WTC11 (cell line): Measurements from ENCODE around the gene MAP7. TPM values are rescaled to one million over a fixed set of nuclear protein-coding genes. Genes with fewer than 3 reads are reported as not detected.

Source experiments
- ATAC-seq: fragments of 200-7000 bp; cut with Tn5 transposase; 2 replicates; pipeline ENCODE4 v1.10.0; 2021; ENCODE audit warnings: mild to moderate bottlenecking, moderate library complexity
- CTCF ChIA-PET: fragments of 300-600 bp; sonication (Branson Sonifier 250); formaldehyde crosslinking; loops from one replicate; lab custom pipeline; 2021; ENCODE audit warnings: antibody characterized with exemption; lab: Charles Lee
- POLR2A ChIA-PET: fragments of 350-600 bp; sonication (Branson Sonifier 250); formaldehyde crosslinking; loops from one replicate; lab custom pipeline; 2021; ENCODE audit warnings: antibody characterized with exemption; lab: Charles Lee
- DNase-seq: peaks from one replicate; pipeline ENCODE4 v3.0.0; 2021; ENCODE audit warnings: low spot score
- H3K27ac Mint-ChIP-seq: 2 replicates; pipeline ENCODE4 v1.8.0; 2021; ENCODE audit warnings: mixed read lengths
- H3K27me3 Mint-ChIP-seq: 2 replicates; pipeline ENCODE4 v1.8.0; 2021; ENCODE audit warnings: low read depth, mild to moderate bottlenecking, moderate library complexity, mixed read lengths
- H3K36me3 Mint-ChIP-seq: 2 replicates; pipeline ENCODE4 v1.8.0; 2021; ENCODE audit warnings: mixed read lengths
- H3K4me1 Mint-ChIP-seq: 2 replicates; pipeline ENCODE4 v1.8.0; 2022; ENCODE audit warnings: mixed read lengths
- H3K4me3 Mint-ChIP-seq: 2 replicates; pipeline ENCODE4 v1.8.0; 2021; ENCODE audit warnings: mild to moderate bottlenecking, moderate library complexity, mixed read lengths
- H3K9me3 Mint-ChIP-seq: 2 replicates; pipeline ENCODE4 v1.8.0; 2021; ENCODE audit warnings: mixed read lengths
- ATF1 ChIP-seq: sonication (generic); formaldehyde crosslinking; IDR thresholded peaks from 2 replicates; pipeline ENCODE4 v1.8.1; 2023; ENCODE audit warnings: mild to moderate bottlenecking, moderate library complexity, missing genetic modification reagents
- CREB1 ChIP-seq: sonication (generic); formaldehyde crosslinking; IDR thresholded peaks from 2 replicates; pipeline ENCODE4 v1.8.0; 2023; ENCODE audit warnings: mild to moderate bottlenecking, missing genetic modification reagents
- ETV6 ChIP-seq: sonication (generic); formaldehyde crosslinking; IDR thresholded peaks from 2 replicates; pipeline ENCODE4 v1.8.1; 2022; ENCODE audit warnings: mild to moderate bottlenecking, missing genetic modification reagents
- IRF2 ChIP-seq: sonication (generic); formaldehyde crosslinking; IDR thresholded peaks from 2 replicates; pipeline ENCODE4 v1.8.0; 2022; ENCODE audit warnings: low read depth, missing genetic modification reagents, borderline replicate concordance
- NFE2L1 ChIP-seq: sonication (generic); formaldehyde crosslinking; IDR thresholded peaks from 2 replicates; pipeline ENCODE4 v1.8.1; 2023; ENCODE audit warnings: missing genetic modification reagents
- RELA ChIP-seq: sonication (generic); formaldehyde crosslinking; IDR thresholded peaks from 2 replicates; pipeline ENCODE4 v1.8.1; 2022; ENCODE audit warnings: missing genetic modification reagents, mild to moderate bottlenecking, borderline replicate concordance
- TCF7 ChIP-seq: sonication (generic); formaldehyde crosslinking; IDR thresholded peaks from 2 replicates; pipeline ENCODE4 v1.8.0; 2022; ENCODE audit warnings: mild to moderate bottlenecking, low read depth, missing genetic modification reagents, moderate library complexity
- TEAD1 ChIP-seq: sonication (generic); formaldehyde crosslinking; IDR thresholded peaks from 2 replicates; pipeline ENCODE4 v1.8.0; 2022; ENCODE audit warnings: mild to moderate bottlenecking, missing genetic modification reagents
- ZBTB21 ChIP-seq: sonication (generic); formaldehyde crosslinking; IDR thresholded peaks from 2 replicates; pipeline ENCODE4 v1.8.1; 2023; ENCODE audit warnings: mild to moderate bottlenecking, missing genetic modification reagents, borderline replicate concordance
- ZNF121 ChIP-seq: sonication (generic); formaldehyde crosslinking; IDR thresholded peaks from 2 replicates; pipeline ENCODE4 v1.8.0; 2023; ENCODE audit warnings: missing genetic modification reagents
- ZNF317 ChIP-seq: sonication (generic); formaldehyde crosslinking; IDR thresholded peaks from 2 replicates; pipeline ENCODE4 v1.8.1; 2023; ENCODE audit warnings: low read depth, mild to moderate bottlenecking, moderate library complexity, missing genetic modification reagents, borderline replicate concordance
- total RNA-seq: library from RNA; stranded (reverse); gene quantifications from 3 replicates; pipeline ENCODE4 v1.2.3, GENCODE V29; 2021
- TF ChIP-seq, protein P1 (sequence below): sonication (generic); formaldehyde crosslinking; IDR thresholded peaks from 2 replicates; pipeline ENCODE4 v1.8.1; 2023; ENCODE audit warnings: mild to moderate bottlenecking, missing genetic modification reagents
- TF ChIP-seq, protein P2 (sequence below): sonication (generic); formaldehyde crosslinking; IDR thresholded peaks from 2 replicates; pipeline ENCODE4 v1.8.0; 2022; ENCODE audit warnings: mild to moderate bottlenecking, missing genetic modification reagents
- TF ChIP-seq, protein P3 (sequence below): fragments of 250-450 bp; sonication (Bioruptor Pico); IDR thresholded peaks from 2 replicates; pipeline ENCODE4 v1.8.0; 2021; ENCODE audit warnings: mild to moderate bottlenecking
- TF ChIP-seq, protein P4 (sequence below): sonication (generic); formaldehyde crosslinking; IDR thresholded peaks from 2 replicates; pipeline ENCODE4 v1.8.1; 2022; ENCODE audit warnings: missing genetic modification reagents, borderline replicate concordance
- TF ChIP-seq, protein P5 (sequence below): fragments of 250-450 bp; sonication (Bioruptor Pico); IDR thresholded peaks from 2 replicates; pipeline ENCODE4 v1.9.0; 2021; ENCODE audit warnings: moderate library complexity, mild to moderate bottlenecking, inconsistent platforms, borderline replicate concordance

Gene MAP7
- total RNA-seq, 1 experiment from 2014 or later, result 56.6 TPM

DNA sequence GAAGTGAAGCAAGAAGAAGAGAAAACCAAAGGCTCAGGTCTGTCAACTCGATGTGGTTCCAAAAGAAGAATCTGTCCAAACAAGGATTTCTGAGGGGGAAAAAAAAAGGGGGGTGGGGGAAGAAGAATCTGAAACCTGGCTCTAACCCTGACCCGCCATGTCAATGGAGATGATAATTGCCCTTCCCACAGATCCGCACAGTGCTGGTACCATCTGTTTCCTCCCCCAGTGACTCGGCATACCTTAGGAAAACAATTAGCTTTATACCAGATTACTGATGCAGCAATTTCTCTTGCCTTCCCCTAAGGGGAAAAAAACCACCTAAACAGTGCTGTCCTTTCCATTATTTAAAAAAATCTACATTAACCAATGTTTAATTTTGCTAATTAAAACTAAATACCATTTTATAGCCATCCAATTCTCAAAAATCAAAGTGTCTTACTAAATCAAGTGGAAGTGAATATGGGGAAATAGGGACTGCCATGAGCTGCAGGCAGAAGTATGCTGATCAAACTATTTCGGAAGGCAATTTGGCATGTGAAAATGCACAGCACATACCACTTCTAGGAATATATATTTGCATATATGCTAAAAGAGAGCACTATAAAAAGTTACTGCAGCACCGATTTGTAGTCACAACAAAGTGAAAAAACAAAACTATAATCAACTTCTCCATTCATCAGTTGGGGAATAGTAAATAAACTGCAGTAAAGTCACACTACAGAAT, 46.8 kb downstream of the MAP7 start:
- ATAC-seq, result peak; percentile 86
- peaks cover 5% of the 10 kb centered on the region for H3K36me3 Mint-ChIP-seq
- H3K27ac Mint-ChIP-seq, result peak overlapping the region; percentile 97
- peaks cover 86% of the 10 kb centered on the region for H3K4me1 Mint-ChIP-seq
- H3K27me3 Mint-ChIP-seq, result no peaks in the 10 kb centered on the region
- DNase-seq, result peak; percentile 26
- TF ChIP-seq, protein P1, sequence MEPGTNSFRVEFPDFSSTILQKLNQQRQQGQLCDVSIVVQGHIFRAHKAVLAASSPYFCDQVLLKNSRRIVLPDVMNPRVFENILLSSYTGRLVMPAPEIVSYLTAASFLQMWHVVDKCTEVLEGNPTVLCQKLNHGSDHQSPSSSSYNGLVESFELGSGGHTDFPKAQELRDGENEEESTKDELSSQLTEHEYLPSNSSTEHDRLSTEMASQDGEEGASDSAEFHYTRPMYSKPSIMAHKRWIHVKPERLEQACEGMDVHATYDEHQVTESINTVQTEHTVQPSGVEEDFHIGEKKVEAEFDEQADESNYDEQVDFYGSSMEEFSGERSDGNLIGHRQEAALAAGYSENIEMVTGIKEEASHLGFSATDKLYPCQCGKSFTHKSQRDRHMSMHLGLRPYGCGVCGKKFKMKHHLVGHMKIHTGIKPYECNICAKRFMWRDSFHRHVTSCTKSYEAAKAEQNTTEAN (CRISPR knock-in tag), result no peak
- TF ChIP-seq ETV6 (CRISPR knock-in tag), result 0 out of 2 replicates have a peak, but pooled peaks have one; percentile 34
- 0 out of 2 replicates have a peak, but pooled peaks have one; percentile 29 for TF ChIP-seq NFE2L1 (CRISPR knock-in tag)
- TF ChIP-seq, protein P2, sequence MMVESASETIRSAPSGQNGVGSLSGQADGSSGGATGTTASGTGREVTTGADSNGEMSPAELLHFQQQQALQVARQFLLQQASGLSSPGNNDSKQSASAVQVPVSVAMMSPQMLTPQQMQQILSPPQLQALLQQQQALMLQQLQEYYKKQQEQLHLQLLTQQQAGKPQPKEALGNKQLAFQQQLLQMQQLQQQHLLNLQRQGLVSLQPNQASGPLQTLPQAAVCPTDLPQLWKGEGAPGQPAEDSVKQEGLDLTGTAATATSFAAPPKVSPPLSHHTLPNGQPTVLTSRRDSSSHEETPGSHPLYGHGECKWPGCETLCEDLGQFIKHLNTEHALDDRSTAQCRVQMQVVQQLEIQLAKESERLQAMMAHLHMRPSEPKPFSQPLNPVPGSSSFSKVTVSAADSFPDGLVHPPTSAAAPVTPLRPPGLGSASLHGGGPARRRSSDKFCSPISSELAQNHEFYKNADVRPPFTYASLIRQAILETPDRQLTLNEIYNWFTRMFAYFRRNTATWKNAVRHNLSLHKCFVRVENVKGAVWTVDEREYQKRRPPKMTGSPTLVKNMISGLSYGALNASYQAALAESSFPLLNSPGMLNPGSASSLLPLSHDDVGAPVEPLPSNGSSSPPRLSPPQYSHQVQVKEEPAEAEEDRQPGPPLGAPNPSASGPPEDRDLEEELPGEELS (CRISPR knock-in tag), result 0 out of 2 replicates have a peak, but pooled peaks have one; percentile 32
- TF ChIP-seq, all 79 proteins: peak for 3
- ChIA-PET CTCF (interaction anchor here (1.9 to 2.9 kb wide), 2 partner anchors 22 to 47 kb away, joined by 9 to 11 read pairs; partner anchors contain the start of gene MAP7), POLR2A (no interaction called here)
- H3K9me3 Mint-ChIP-seq, result no peaks in the 10 kb centered on the region
- peak overlapping the region; percentile 8 for H3K4me3 Mint-ChIP-seq

DNA sequence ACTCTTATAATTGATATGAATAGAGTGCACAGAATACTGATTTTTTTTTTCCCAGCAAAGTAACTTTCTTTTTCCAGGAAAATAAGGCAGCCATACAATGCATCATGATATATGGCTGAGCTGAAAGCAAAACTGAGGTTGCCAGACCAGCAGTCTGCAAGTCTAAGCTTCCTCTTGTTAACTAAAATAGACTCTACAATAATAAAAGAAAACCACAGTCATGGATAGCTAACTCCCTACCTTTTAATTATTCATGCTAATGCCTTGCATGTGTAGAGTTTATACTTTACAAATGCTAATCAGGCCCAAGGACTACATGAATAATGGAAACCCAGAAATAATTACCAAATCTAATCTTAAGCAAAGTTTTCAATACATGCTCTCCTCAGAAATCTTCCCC, 47.4 kb downstream of the MAP7 start:
- POLR2A ChIA-PET, result no interaction called here
- no peak for DNase-seq
- peaks cover 88% of the 10 kb centered on the region for H3K4me1 Mint-ChIP-seq

DNA sequence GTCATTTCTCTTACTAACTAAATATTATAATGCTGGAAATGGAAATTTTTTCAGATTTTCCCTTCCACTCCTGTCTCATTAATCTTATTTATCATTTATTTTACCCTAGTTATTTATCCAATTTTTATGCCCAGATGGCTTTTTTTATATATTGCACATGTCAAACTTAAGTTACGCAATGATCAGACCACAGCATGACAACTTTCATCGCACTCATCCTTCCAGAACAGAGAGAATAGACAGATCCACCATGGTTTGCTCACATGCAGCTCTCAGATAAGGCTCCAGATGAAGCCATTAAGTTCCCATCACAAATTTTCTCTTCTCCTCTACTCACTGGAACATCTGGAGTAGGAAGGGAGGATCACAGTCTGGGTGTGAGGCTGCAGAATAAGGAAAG, 48.7 kb downstream of the MAP7 start:
- Mint-ChIP-seq H3K9me3 (no peaks in the 10 kb centered on the region), H3K36me3 (no peaks in the 10 kb centered on the region), H3K4me3 (peak overlapping the region; percentile 41), H3K27me3 (no peaks in the 10 kb centered on the region), H3K27ac (peak overlapping the region; percentile 97)
- no peak for ATAC-seq
- POLR2A ChIA-PET, result no interaction called here
- TF ChIP-seq ZNF317 (CRISPR knock-in tag), result no peak
- TF ChIP-seq, protein P3, sequence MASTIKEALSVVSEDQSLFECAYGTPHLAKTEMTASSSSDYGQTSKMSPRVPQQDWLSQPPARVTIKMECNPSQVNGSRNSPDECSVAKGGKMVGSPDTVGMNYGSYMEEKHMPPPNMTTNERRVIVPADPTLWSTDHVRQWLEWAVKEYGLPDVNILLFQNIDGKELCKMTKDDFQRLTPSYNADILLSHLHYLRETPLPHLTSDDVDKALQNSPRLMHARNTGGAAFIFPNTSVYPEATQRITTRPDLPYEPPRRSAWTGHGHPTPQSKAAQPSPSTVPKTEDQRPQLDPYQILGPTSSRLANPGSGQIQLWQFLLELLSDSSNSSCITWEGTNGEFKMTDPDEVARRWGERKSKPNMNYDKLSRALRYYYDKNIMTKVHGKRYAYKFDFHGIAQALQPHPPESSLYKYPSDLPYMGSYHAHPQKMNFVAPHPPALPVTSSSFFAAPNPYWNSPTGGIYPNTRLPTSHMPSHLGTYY (CRISPR knock-in tag), result no peak
- TF ChIP-seq, protein P4, sequence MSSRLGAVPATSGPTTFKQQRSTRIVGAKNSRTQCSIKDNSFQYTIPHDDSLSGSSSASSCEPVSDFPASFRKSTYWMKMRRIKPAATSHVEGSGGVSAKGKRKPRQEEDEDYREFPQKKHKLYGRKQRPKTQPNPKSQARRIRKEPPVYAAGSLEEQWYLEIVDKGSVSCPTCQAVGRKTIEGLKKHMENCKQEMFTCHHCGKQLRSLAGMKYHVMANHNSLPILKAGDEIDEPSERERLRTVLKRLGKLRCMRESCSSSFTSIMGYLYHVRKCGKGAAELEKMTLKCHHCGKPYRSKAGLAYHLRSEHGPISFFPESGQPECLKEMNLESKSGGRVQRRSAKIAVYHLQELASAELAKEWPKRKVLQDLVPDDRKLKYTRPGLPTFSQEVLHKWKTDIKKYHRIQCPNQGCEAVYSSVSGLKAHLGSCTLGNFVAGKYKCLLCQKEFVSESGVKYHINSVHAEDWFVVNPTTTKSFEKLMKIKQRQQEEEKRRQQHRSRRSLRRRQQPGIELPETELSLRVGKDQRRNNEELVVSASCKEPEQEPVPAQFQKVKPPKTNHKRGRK (CRISPR knock-in tag), result no peak
- TF ChIP-seq, protein P5, sequence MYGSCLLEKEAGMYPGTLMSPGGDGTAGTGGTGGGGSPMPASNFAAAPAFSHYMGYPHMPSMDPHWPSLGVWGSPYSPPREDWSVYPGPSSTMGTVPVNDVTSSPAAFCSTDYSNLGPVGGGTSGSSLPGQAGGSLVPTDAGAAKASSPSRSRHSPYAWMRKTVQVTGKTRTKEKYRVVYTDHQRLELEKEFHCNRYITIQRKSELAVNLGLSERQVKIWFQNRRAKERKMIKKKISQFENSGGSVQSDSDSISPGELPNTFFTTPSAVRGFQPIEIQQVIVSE (CRISPR knock-in tag), result no peak
- TF ChIP-seq ZBTB21 (CRISPR knock-in tag), result no peak
- TF ChIP-seq, all 79 proteins: peak for 0
- CTCF ChIA-PET, result interaction anchor here (0.6 to 2.9 kb wide), 5 partner anchors 10 to 49 kb away, joined by 3 to 11 read pairs (median 3); partner anchors contain the start of gene MAP7
- peaks cover 88% of the 10 kb centered on the region for H3K4me1 Mint-ChIP-seq
- DNase-seq, result no peak

More for the DNA sequence above, 47.4 kb downstream of the MAP7 start:
- CTCF ChIA-PET, result interaction anchor here (1.9 to 2.9 kb wide), 2 partner anchors 23 to 48 kb away, joined by 9 to 11 read pairs; partner anchors contain the start of gene MAP7
- peak overlapping the region; percentile 8 for H3K4me3 Mint-ChIP-seq
- no peaks in the 10 kb centered on the region for H3K36me3 Mint-ChIP-seq
- TF ChIP-seq TEAD1 (CRISPR knock-in tag) (no peak), RELA (no peak), TCF7 (CRISPR knock-in tag) (no peak), IRF2 (CRISPR knock-in tag) (no peak), CREB1 (CRISPR knock-in tag) (no peak), ZNF121 (CRISPR knock-in tag) (no peak), ATF1 (no peak)
- TF ChIP-seq, protein P2 (CRISPR knock-in tag), result no peak
- TF ChIP-seq, all 79 proteins: peak for 0
- Mint-ChIP-seq H3K9me3 (no peaks in the 10 kb centered on the region), H3K27me3 (no peaks in the 10 kb centered on the region), H3K27ac (peak overlapping the region; percentile 97)
- peak; percentile 16 for ATAC-seq
